Liver (tissue), 3 donors: ENCODE measurements around the gene SH3BP1.

Experiments used
- ATF3 ChIP-seq: IDR thresholded peaks from 2 replicates; pipeline ENCODE4 v1.6.1; 2016; ENCODE audit warnings: antibody characterized with exemption
- CTCF ChIP-seq: fragments of 150-350 bp; IDR thresholded peaks from 2 replicates; pipeline ENCODE4 v1.5.1; 2017; ENCODE audit warnings: improper control_type of control experiment, low read depth, low read length; ENCODE audit not compliant: missing input control
- EGR1 ChIP-seq, 2 donors: IDR thresholded peaks; 2 replicates each; pipeline ENCODE4 v1.6.1; 2016 to 2018; ENCODE audit warnings: antibody characterized with exemption in 2 of 2, low read depth in 2 of 2
- FOXA1 ChIP-seq: IDR thresholded peaks from 2 replicates; pipeline ENCODE4 v1.6.1; 2016; ENCODE audit warnings: antibody characterized with exemption
- JUND ChIP-seq, 2 donors: IDR thresholded peaks; 2 replicates each; pipeline ENCODE4 v1.6.1; 2016; ENCODE audit warnings: antibody characterized with exemption in 2 of 2
- MAX ChIP-seq: IDR thresholded peaks from 2 replicates; pipeline ENCODE4 v1.6.1; 2016; ENCODE audit warnings: antibody characterized with exemption
- RAD21 ChIP-seq, 2 donors: IDR thresholded peaks; 2 replicates each; pipeline ENCODE4 v1.6.1; 2016; ENCODE audit warnings: antibody characterized with exemption in 2 of 2, mild to moderate bottlenecking in 2 of 2
- REST ChIP-seq: IDR thresholded peaks from 2 replicates; pipeline ENCODE4 v1.6.1; 2016; ENCODE audit warnings: antibody characterized with exemption, mild to moderate bottlenecking
- RXRA ChIP-seq, 2 donors: IDR thresholded peaks; 2 replicates each; pipeline ENCODE4 v1.6.1; 2017 to 2018; ENCODE audit warnings: antibody characterized with exemption in 2 of 2, mild to moderate bottlenecking in 1 of 2
- SP1 ChIP-seq: IDR thresholded peaks from 2 replicates; pipeline ENCODE4 v1.6.1; 2018; ENCODE audit warnings: antibody characterized with exemption, mild to moderate bottlenecking
- TAF1 ChIP-seq: conservative IDR thresholded peaks from 2 replicates; pipeline ENCODE4 v1.6.1; 2016; ENCODE audit warnings: antibody characterized with exemption, mild to moderate bottlenecking
- YY1 ChIP-seq: IDR thresholded peaks from 2 replicates; pipeline ENCODE4 v1.6.1; 2016; ENCODE audit warnings: antibody characterized with exemption, mild to moderate bottlenecking
- ZBTB33 ChIP-seq: IDR thresholded peaks from 2 replicates; pipeline ENCODE4 v1.6.1; 2016; ENCODE audit warnings: antibody characterized with exemption
- donor health status: healthy.
- donor health status: healthy.

GRCh38 chr22:37659897-37660708 lies 20.6 kb downstream of the SH3BP1 start:
- no peak for TF ChIP-seq CTCF
- TF ChIP-seq EGR1 (IDR thresholded peaks at IDR 0.05; ENCODE audit: low read depth in 2 of 2), result no peak
- TF ChIP-seq YY1, result no peak
- TF ChIP-seq ATF3, result no peak
- no peak for TF ChIP-seq JUND (IDR thresholded peaks at IDR 0.05)
- TF ChIP-seq TAF1, result no peak
- TF ChIP-seq MAX, result no peak
- TF ChIP-seq REST, result no peak
- no peak for TF ChIP-seq FOXA1
- TF ChIP-seq ZBTB33, result no peak
- TF ChIP-seq RAD21 (IDR thresholded peaks at IDR 0.05), result no peak
- no peak for TF ChIP-seq RXRA (IDR thresholded peaks at IDR 0.05)
- TF ChIP-seq SP1, result no peak
